GM12878 (cell line): ENCODE results near the gene PPIC. TPM values are rescaled to one million over a fixed set of nuclear protein-coding genes. Genes with fewer than 3 reads are reported as not detected.

ENCODE experiments used
- ATAC-seq: fragments of 200-7000 bp; cut with Tn5 transposase; 3 replicates; pipeline ENCODE4 v1.9.1; 2020; ENCODE audit warnings: mild to moderate bottlenecking, moderate library complexity
- BruUV-seq: library from RNA; stranded (reverse); fragments of 400-500 nt; replicated peaks from 2 replicates; lab custom pipeline; 2021; lab: Mats Ljungman, UMichigan
- CTCF ChIA-PET: fragments of 300-600 bp; sonication (Branson Sonifier 250); formaldehyde crosslinking; extraction: SDS; loops from one replicate; lab custom pipeline; 2021; ENCODE audit warnings: inconsistent platforms; lab: Yijun Ruan, JAX
- POLR2A ChIA-PET: fragments of 350-600 bp; formaldehyde crosslinking; extraction: SDS; loops from one replicate; lab custom pipeline; 2021; ENCODE audit warnings: inconsistent platforms; lab: Charles Lee
- RAD21 ChIA-PET: fragments of 300-600 bp; sonication (Branson Sonifier 250); formaldehyde crosslinking; loops from one replicate; lab custom pipeline; 2023; ENCODE audit warnings: antibody characterized with exemption; ENCODE audit not compliant: unreplicated experiment; lab: Charles Lee
- SMC1A ChIA-PET: fragments of 300-600 bp; sonication (Branson Sonifier 250); formaldehyde crosslinking; loops from one replicate; lab custom pipeline; 2023; ENCODE audit not compliant: unreplicated experiment, uncharacterized antibody; lab: Charles Lee
- DNase-seq: peaks from one replicate; pipeline ENCODE4 v3.0.0-alpha.2; 2011; ENCODE audit warnings: low read depth, low spot score
- FAIRE-seq: peaks from 3 replicates; lab custom pipeline; 2011; peaks lifted over from hg19 to GRCh38; lab: Jason Lieb, UNC
- H2AFZ ChIP-seq: 2 replicates; pipeline ENCODE4 v1.6.0; 2011; ENCODE audit warnings: low read depth, low read length, control low read depth; ENCODE audit not compliant: control insufficient read depth
- H3K27ac ChIP-seq: 2 replicates; pipeline ENCODE4 v1.5.1; 2011; ENCODE audit warnings: control low read depth; ENCODE audit not compliant: control insufficient read depth, insufficient read depth
- H3K27me3 ChIP-seq, 2 experiments: replicated peaks in 1 of 2; 2 replicates each; pipeline versions ENCODE4 v1.6.0 to v1.6.1; 2011; ENCODE audit warnings: low read length in 1 of 2; ENCODE audit not compliant: control insufficient read depth in 2 of 2, insufficient read depth in 2 of 2
- H3K36me3 ChIP-seq, 2 experiments: 2 replicates each; pipeline ENCODE4 v1.5.1; 2011; ENCODE audit warnings: low read length in 1 of 2; ENCODE audit not compliant: control insufficient read depth in 2 of 2, insufficient read depth in 2 of 2
- H3K4me1 ChIP-seq: 2 replicates; pipeline ENCODE4 v1.6.1; 2011; ENCODE audit warnings: mild to moderate bottlenecking, low read length, moderate library complexity, mixed read lengths; ENCODE audit not compliant: control insufficient read depth, insufficient read depth
- H3K4me2 ChIP-seq: 2 replicates; pipeline ENCODE4 v1.6.0; 2011; ENCODE audit warnings: control low read depth; ENCODE audit not compliant: control insufficient read depth, insufficient read depth
- H3K4me3 ChIP-seq: fragments of 200-600 bp; sonication (generic); 2 replicates; pipeline ENCODE4 v1.5.1; 2016
- H3K79me2 ChIP-seq: 2 replicates; pipeline ENCODE4 v1.6.0; 2011; ENCODE audit warnings: low read length; ENCODE audit not compliant: control insufficient read depth, insufficient read depth
- H3K9ac ChIP-seq: 2 replicates; pipeline ENCODE4 v1.8.0; 2011; ENCODE audit warnings: low read length, control low read depth, mixed read lengths; ENCODE audit not compliant: control insufficient read depth, insufficient read depth
- H3K9me3 ChIP-seq: replicated peaks from 3 replicates; pipeline ENCODE4 v1.5.1; 2011; ENCODE audit warnings: mild to moderate bottlenecking, low read length; ENCODE audit not compliant: control insufficient read depth, insufficient read depth
- H4K20me1 ChIP-seq: 2 replicates; pipeline ENCODE4 v1.6.0; 2011; ENCODE audit not compliant: control insufficient read depth, insufficient read depth
- CEBPZ ChIP-seq: fragments of 150-350 bp; IDR thresholded peaks from 2 replicates; pipeline ENCODE4 v1.6.1; 2016; ENCODE audit warnings: low read depth, low read length
- HDGF ChIP-seq: fragments of 450-650 bp; IDR thresholded peaks from 2 replicates; pipeline ENCODE4 v1.6.1; 2016; ENCODE audit warnings: antibody characterized with exemption
- NKRF ChIP-seq: fragments of 450-650 bp; conservative IDR thresholded peaks from 2 replicates; pipeline ENCODE4 v1.6.1; 2017; ENCODE audit warnings: mild to moderate bottlenecking, moderate library complexity
- PAX8 ChIP-seq: fragments of 450-650 bp; IDR thresholded peaks from 2 replicates; pipeline ENCODE4 v1.6.1; 2017; ENCODE audit warnings: mild to moderate bottlenecking, moderate library complexity
- SPI1 ChIP-seq: IDR thresholded peaks from 2 replicates; pipeline ENCODE4 v1.6.1; 2011; ENCODE audit warnings: low read depth, mild to moderate bottlenecking, low read length, moderate library complexity, borderline replicate concordance; ENCODE audit not compliant: insufficient read depth
- ZBTB4 ChIP-seq: fragments of 450-650 bp; formaldehyde crosslinking; IDR thresholded peaks from 2 replicates; pipeline ENCODE4 v1.4.0; 2022; ENCODE audit warnings: mild to moderate bottlenecking, moderate library complexity
- WGBS: methylation state at CpG from one replicate; pipeline ENCODE4 v1.1.6; 2016; ENCODE audit warnings: low lambda C conversion rate; ENCODE audit not compliant: insufficient replicate concordance, insufficient coverage; ENCODE audit errors: missing lambda C conversion rate; 5-methylcytosine and 5-hydroxymethylcytosine counted together
- in situ Hi-C: fragments of 300-500 bp; cut with MboI; formaldehyde crosslinking; loops from 9 replicates; pipeline ENCODE4 v1.14.3; 2018; ENCODE audit warnings: mixed read lengths
- intact Hi-C: fragments of 100-400 bp; cut with micrococcal nuclease; formaldehyde crosslinking; loops from one replicate; pipeline ENCODE4 v1.14.2; 2022; ENCODE audit not compliant: unreplicated experiment
- polyA plus RNA-seq, 11 experiments: library from polyadenylated mRNA; depleted of rRNA in 4 of 11; unstranded in 6 of 11; stranded (reverse) in 5 of 11; fragments of >200 nt; fragmentation: Nextera tagmentation in 4 of 11; fragmentation: Illumina TruSeq in 1 of 11; extraction: Ambion mirVana in 4 of 11; extraction: Trizol in 1 of 11; gene quantifications; 1 replicate in 1 of 11; 2 replicates in 10 of 11; pipeline versions ENCODE4 v1.2.1 to v1.2.3, GENCODE V29; 2011 to 2016; ENCODE audit warnings: inconsistent platforms in 2 of 11, missing spikeins in 2 of 11, low read depth in 1 of 11
- total RNA-seq, 4 experiments: library from RNA; depleted of rRNA in 3 of 4; stranded (reverse); fragments of >200 nt in 3 of 4; fragmentation: Illumina TruSeq in 1 of 4; extraction: Trizol in 1 of 4; gene quantifications; 2 replicates each; pipeline versions ENCODE4 v1.2.1 to v1.2.3, GENCODE V29; 2013 to 2021

Gene PPIC
- total and polyA plus RNA-seq, 10 of the 15 experiments (the other 5 are each of a cell fraction or from before 2014, with no cell fraction given) = 0.12 to 0.21 TPM; not detected in 8

GRCh38 chr5:123012321-123012720, 24.2 kb downstream of the PPIC start:
- CTCF ChIA-PET = no interaction called here

More at GRCh38 chr5:123012321-123012720, 24.2 kb downstream of the PPIC start:
- Histone ChIP-seq H3K79me2 (no peaks in the 10 kb centered on the region), H3K36me3 (no peaks in the 10 kb centered on the region), H3K4me2 (no peak overlapping the region), H4K20me1 (no peaks in the 10 kb centered on the region), H3K4me1 (no peaks in the 10 kb centered on the region), H2AFZ (no peak overlapping the region), H3K9ac (no peak overlapping the region), H3K9me3 (no peaks in the 10 kb centered on the region; the same call in 2 of the 3 replicates), H3K4me3 (no peak overlapping the region), H3K27ac (no peak overlapping the region), H3K27me3 (no peaks in the 10 kb centered on the region)
- no peak for ATAC-seq
- peak; percentile 20; the same call in 1 of the 2 replicates for TF ChIP-seq SPI1
- TF ChIP-seq PAX8 = no peak
- TF ChIP-seq ZBTB4 (CRISPR knock-in tag) = no peak
- no peak for TF ChIP-seq CEBPZ
- TF ChIP-seq HDGF = no peak
- TF ChIP-seq NKRF = no peak
- FAIRE-seq = no peak
- in situ Hi-C loops = no loop called here
- POLR2A ChIA-PET = no interaction called here
- DNase-seq = no peak
- no TSS peak for BruUV-seq
- WGBS = 0% methylated on average over 1 of the region's 1 CpG
- intact Hi-C loops = no loop called here
- SMC1A ChIA-PET = no interaction called here
- RAD21 ChIA-PET = no interaction called here
